ENCODE data around the gene PRSS36.
"Not testable (repeated sequence)": the region's sequence is repeated elsewhere in the genome, so short reads cannot be mapped to it uniquely, and the experiment has no call there.

PRSS36 gene

GRCh38 chr16:31149894-31150890 is at the start of gene PRSS36:
Gene PRSS36 (minus strand): TSS chr16:31150066. CDS start chr16:31150035, 31 bp downstream.
- DNase-seq (ENCODE audit: low read depth, low spot score): no peak

- DNase-seq (ENCODE audit: low read depth, low spot score): no peak
Observed at GRCh38 chr16:31199430-31200041, 49.7 kb upstream of the PRSS36 start.

- DNase-seq (ENCODE audit: low read depth, low spot score): no peak
Observed at GRCh38 chr16:31198207-31198882, 48.5 kb upstream of the PRSS36 start.

DNA sequence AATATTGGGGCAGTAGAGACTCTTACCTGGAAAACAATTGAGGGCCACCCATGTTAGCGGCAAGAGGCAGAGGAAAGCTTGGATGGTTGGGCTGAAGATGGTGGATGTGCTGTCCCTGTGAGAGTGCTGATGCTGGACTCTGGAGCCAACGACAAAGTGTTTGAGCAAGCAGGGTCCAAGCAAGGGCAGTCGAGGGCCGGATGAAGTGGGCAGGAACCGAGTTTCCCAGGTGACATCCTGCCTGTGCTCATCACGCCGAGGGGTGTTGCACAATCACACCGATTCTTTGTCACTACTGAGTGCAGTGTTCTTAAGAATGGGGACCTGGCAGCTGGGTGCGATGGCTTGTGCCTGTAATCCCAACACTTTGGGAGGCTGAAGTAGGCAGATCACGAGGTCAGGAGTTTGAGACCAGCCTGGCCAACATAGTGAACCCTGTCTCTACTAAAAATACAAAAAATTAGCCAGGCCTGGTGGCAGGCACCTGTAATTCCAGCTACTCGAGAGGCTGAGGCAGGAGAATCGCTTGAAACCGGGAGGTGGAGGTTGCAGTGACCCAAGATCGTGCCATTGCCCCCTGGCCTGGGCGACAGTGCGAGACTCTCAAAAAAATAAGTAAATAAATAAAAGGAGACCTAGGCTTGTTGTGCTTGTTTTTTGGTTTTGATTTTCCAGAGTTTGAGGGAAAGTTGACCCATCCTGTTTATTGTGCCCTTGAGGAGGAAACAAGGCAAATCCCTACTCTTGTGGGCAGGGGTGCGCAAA is 46.6 kb upstream of the PRSS36 start:
- no peak for DNase-seq (ENCODE audit: low read depth, low spot score)

DNA sequence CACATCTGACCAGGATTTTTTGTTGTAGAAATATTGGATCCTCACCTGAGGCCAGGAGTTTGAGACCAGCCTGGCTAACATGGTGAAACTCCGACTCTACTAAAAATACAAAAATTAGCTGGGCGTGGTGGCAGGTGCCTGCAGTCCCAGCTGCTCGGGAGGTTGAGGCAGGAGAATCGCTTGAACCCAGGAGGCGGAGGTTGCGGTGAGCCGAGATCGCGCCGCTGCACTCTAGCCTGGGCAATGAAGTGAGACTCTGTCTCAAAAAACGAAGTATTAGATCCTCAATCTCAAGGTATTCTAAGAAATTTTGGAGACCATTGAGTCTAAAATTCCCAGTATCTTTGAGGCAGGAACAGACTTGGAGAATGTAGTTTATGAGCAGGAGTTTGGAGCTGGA is 46.0 kb upstream of the PRSS36 start:
- DNase-seq (ENCODE audit: low read depth, low spot score): not testable (repeated sequence)

- DNase-seq (ENCODE audit: low read depth, low spot score): no peak
Observed at GRCh38 chr16:31194898-31195297, 45.0 kb upstream of the PRSS36 start.

DNA sequence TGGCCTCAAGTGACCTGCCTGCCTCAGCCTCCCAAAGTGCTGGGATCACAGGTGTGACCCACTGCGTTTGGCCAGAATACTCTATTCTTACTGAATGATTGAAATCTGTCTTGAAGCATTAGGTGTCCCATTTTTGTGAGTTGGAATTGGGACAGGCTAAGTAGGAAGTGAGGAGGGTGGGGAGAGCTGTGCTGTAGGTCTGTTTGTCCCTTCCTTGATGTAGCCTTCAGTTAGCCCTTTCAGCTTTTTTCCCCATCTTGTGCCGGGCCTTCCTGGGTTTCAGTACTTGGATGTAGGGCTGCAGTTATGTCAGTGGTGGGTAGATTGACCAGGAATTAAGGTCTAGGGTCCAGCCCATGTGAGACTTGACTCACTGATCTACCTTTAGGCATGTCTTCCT is 44.0 kb upstream of the PRSS36 start:
- no peak for DNase-seq (ENCODE audit: low read depth, low spot score)

GRCh38 chr16:31192856-31193642 is 43.2 kb upstream of the PRSS36 start:
- DNase-seq (ENCODE audit: low read depth, low spot score): no peak

DNA sequence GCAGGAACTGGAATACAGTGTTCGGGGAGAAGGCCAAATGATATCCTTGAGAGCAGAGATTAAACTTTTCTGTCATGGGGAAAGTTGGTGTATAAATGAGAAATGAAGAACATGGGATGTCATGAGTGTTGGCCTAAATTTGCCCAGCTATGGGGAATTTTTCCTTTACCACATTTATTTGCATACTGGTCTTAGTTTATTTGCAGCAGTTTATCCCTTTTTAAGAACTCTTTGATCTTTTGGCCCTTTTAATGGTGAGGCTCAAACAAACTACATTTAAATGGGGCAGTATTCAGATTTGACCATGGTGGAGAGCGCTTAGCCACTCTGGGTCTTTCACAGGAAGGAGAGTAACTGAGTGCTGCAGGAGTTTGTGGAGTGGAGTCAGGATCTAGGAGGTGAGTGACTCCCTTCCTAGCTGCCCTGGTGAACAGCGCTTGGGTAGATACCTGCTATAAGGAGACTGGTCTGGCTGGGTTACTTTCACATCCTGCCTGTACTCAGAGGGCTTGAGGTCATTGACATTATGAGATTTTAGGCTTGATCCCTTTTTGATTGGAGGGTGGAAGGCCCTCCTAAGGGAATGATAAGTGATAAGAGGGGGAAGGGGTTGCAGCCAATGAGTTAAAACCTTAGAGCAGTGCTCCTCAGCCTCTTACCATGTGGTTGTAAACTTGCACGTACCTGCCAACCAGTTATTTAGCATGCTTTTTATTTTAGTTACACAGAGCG is 42.0 kb upstream of the PRSS36 start:
- DNase-seq (ENCODE audit: low read depth, low spot score): no peak

- DNase-seq (ENCODE audit: low read depth, low spot score): no peak
Observed at GRCh38 chr16:31190818-31191444, 41.1 kb upstream of the PRSS36 start.

GRCh38 chr16:31190061-31190460 is 40.2 kb upstream of the PRSS36 start:
- DNase-seq (ENCODE audit: low read depth, low spot score): no peak

GRCh38 chr16:31189412-31189778 is 39.5 kb upstream of the PRSS36 start:
- no peak for DNase-seq (ENCODE audit: low read depth, low spot score)

DNA sequence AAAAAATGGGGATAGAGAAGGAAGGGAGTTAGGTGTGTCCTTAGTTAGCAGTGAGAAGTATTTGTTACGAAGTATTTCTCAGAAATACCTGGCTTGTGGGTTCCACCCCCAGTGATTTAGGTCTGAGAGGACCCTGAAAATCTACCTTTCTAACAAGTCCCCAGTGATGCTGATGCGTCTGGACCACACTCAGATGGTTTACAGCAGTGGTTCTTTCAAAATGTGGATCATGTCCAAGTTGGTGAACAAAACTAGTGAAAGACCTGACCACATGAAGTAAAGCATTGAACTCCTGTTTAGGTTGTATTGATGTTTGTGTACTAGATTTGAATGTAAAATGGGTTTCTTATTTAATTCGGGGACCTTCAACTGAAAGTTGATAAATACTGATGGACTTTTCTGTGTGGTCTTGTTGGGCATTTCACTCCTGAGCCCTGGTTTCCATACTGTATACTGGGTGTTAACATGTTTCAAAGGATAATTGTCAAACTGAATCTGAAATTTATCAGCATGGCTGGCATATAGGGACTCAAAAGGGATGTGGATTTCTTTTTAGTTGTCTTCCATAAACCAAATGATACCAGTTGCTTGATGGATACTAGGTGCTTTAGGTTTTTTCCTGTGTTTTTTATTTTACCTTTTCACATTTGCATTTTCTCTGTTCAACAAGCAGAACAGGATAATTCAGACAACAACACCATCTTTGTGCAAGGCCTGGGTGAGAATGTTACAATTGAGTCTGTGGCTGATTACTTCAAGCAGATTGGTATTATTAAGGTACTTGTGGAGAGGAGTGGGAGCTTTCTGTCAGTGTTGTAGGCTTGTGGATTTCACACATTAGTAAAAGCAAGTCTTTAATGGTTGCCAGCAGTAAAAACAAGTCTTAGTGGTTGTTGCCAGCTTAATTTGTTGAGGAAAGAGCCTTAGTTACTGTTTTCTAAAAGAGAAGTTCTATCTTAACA is 38.9 kb upstream of the PRSS36 start:
- DNase-seq (ENCODE audit: low read depth, low spot score): no peak

DNA sequence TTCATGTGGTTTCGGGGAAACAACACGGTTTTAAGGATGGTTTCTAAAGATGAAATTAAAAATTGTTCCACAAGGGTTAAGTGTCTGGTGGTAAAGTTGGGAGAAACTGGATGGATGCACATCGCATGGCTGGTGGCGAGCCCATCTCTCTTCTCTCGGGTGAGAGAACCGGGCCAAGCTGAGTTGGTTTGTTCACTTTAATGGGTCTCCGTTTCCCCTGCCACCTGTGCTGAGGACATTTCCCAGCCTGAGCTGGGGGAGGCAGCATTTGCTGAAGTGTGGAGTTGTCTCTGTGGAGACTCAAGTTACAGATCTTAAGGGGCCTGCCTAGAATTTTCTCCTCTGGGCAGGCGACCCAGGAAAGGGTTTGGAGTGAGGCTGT is 37.9 kb upstream of the PRSS36 start:
- DNase-seq (ENCODE audit: low read depth, low spot score): no peak

DNA sequence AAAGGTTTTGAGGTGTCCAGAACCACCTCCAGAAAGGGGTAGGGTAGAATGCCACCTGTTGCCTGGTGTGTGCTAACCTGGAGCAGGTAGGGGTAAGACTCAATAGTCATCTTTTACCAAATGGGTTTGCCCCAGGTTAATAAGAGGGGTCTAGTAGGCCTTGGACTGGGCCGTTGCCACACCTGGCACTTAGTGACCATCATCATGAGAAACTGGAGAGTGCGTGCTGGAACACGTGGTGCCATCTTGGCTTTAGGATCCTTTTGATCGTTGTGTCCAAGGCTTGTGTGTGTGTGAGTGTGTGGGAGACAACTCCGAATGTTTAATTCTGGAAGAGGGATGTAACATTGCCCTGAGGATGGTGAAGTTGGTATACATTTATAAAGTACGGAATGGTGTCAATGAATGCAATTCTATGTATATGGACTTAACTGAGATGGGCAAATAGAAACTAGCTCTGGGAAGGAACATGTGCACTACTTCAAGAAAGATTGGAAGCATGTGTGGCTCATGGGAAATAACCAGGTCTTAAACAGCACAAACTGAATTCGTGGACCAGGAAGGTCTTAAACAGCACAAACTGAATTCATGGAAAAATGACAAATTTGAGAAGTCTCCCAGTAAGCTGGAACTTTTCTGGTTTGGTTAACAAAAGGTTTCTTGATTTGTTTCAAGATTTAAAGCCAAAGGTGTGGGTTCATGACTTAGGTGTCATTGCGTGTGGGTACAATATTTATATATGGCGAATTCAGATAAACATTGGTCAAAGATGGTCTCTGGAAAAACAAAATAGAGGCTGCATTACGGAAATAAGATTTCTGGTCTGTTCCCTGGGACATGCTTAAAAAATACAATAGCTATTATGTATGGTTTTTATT is 37.3 kb upstream of the PRSS36 start:
- no peak for DNase-seq (ENCODE audit: low read depth, low spot score)

DNA sequence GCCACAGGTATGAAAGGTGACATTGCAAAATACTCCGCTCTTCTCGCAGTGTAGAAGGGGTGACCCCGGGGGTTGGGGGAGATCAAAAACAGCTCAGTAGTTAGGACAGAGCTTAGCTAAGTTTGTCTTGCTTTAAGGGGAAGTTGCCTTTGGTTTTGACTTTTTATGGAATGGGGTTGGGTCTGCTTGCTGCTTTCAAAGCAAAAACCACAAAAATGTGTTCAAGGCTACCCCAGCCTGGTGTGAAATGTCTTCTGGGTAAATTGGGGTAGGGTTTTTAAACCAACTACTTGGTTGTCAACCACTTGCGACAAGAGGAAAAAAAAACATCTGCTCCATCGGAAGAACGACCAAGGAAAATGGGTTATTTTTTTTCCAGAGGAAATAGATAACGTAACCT is 36.3 kb upstream of the PRSS36 start:
- no peak for DNase-seq (ENCODE audit: low read depth, low spot score)

- DNase-seq (ENCODE audit: low read depth, low spot score): no peak
Observed at GRCh38 chr16:31185339-31185738, 35.5 kb upstream of the PRSS36 start.

GRCh38 chr16:31184888-31185287 is 35.0 kb upstream of the PRSS36 start:
- no peak for DNase-seq (ENCODE audit: low read depth, low spot score)

All from activated CD4-positive, CD25-positive, alpha-beta regulatory T cell treated with anti-CD3 and anti-CD28 coated beads, Interleukin-2, amount 50 U/mL, for 16 hours (primary cell).